GM23338 (cell line): ENCODE data around the gene GLIPR1. TPM values are rescaled to one million over a fixed set of nuclear protein-coding genes. Genes with fewer than 3 reads are reported as not detected.
"Not testable (repeated sequence)": the region's sequence is repeated elsewhere in the genome, so short reads cannot be mapped to it uniquely, and the experiment has no call there.

Experiments
- ATAC-seq: fragments of 200-7000 bp; cut with Tn5 transposase; 3 replicates; pipeline ENCODE4 v1.9.1; 2020
- DNase-seq: peaks from one replicate; pipeline ENCODE4 v3.0.0-alpha.2; 2015; ENCODE audit warnings: low spot score
- H2AFZ ChIP-seq: fragments of 200-600 bp; sonication (generic); 2 replicates; pipeline ENCODE4 v1.8.0; 2016; ENCODE audit warnings: antibody characterized with exemption, mild to moderate bottlenecking, moderate library complexity
- H3F3A ChIP-seq: fragments of 200-600 bp; sonication (generic); replicated peaks from 2 replicates; pipeline ENCODE4 v1.8.0; 2017; ENCODE audit warnings: antibody characterized with exemption, mixed run types, low read depth
- H3K27ac ChIP-seq: fragments of 200-600 bp; sonication (generic); 2 replicates; pipeline ENCODE4 v1.6.1; 2016; ENCODE audit warnings: low read depth
- H3K27me3 ChIP-seq: fragments of 200-600 bp; sonication (generic); 2 replicates; pipeline ENCODE4 v1.8.0; 2016; ENCODE audit warnings: mild to moderate bottlenecking, mixed run types, moderate library complexity; ENCODE audit not compliant: insufficient read depth
- H3K36me3 ChIP-seq: fragments of 200-600 bp; sonication (generic); 2 replicates; pipeline ENCODE4 v1.8.0; 2016; ENCODE audit warnings: mild to moderate bottlenecking; ENCODE audit not compliant: insufficient read depth
- H3K4me1 ChIP-seq: fragments of 200-600 bp; sonication (generic); 2 replicates; pipeline ENCODE4 v1.8.0; 2016; ENCODE audit warnings: mild to moderate bottlenecking, moderate library complexity; ENCODE audit not compliant: insufficient read depth
- H3K4me2 ChIP-seq: fragments of 200-600 bp; sonication (generic); 2 replicates; pipeline ENCODE4 v1.7.1; 2017; ENCODE audit warnings: mixed run types
- H3K4me3 ChIP-seq: fragments of 200-600 bp; sonication (generic); 2 replicates; pipeline ENCODE4 v1.6.1; 2016; ENCODE audit warnings: mixed run types
- H3K79me2 ChIP-seq: fragments of 200-600 bp; sonication (generic); replicated peaks from 2 replicates; pipeline ENCODE4 v1.8.0; 2017; ENCODE audit warnings: mild to moderate bottlenecking; ENCODE audit not compliant: insufficient read depth
- H3K9me2 ChIP-seq: fragments of 200-600 bp; sonication (generic); 2 replicates; pipeline ENCODE4 v1.8.0; 2017; ENCODE audit not compliant: insufficient read depth
- H4K20me1 ChIP-seq: fragments of 200-600 bp; sonication (generic); replicated peaks from 2 replicates; pipeline ENCODE4 v1.8.0; 2017; ENCODE audit warnings: mild to moderate bottlenecking; ENCODE audit not compliant: insufficient read depth
- H3K27ac Mint-ChIP-seq: 2 replicates; pipeline ENCODE4 v1.8.0; 2020; ENCODE audit warnings: inconsistent platforms, mild to moderate bottlenecking, moderate library complexity, mixed read lengths
- H3K27me3 Mint-ChIP-seq: 3 replicates; pipeline ENCODE4 v1.8.0; 2022; ENCODE audit warnings: low read depth, mild to moderate bottlenecking, moderate library complexity, mixed read lengths, inconsistent platforms; ENCODE audit not compliant: insufficient read depth, poor library complexity
- H3K36me3 Mint-ChIP-seq: 3 replicates; pipeline ENCODE4 v1.8.0; 2021; ENCODE audit warnings: low read depth, mild to moderate bottlenecking, inconsistent platforms, moderate library complexity, mixed read lengths
- H3K4me1 Mint-ChIP-seq: 3 replicates; pipeline ENCODE4 v1.8.0; 2020; ENCODE audit warnings: mild to moderate bottlenecking, inconsistent platforms, mixed read lengths
- H3K4me3 Mint-ChIP-seq: 3 replicates; pipeline ENCODE4 v1.8.0; 2021; ENCODE audit warnings: moderate library complexity, mild to moderate bottlenecking, inconsistent platforms, mixed read lengths
- H3K9me3 Mint-ChIP-seq: 3 replicates; pipeline ENCODE4 v1.8.0; 2020; ENCODE audit warnings: moderate library complexity, mild to moderate bottlenecking, inconsistent platforms, mixed read lengths
- ETS1 ChIP-seq: IDR thresholded peaks from 2 replicates; pipeline ENCODE4 v1.6.1; 2016; ENCODE audit warnings: antibody characterized with exemption
- EZH2phosphoT487 ChIP-seq: fragments of 200-600 bp; sonication (generic); IDR thresholded peaks from one replicate; pipeline ENCODE4 v1.8.1; 2018; ENCODE audit warnings: antibody characterized with exemption; ENCODE audit not compliant: unreplicated experiment
- JUNB ChIP-seq: IDR thresholded peaks from one replicate; pipeline ENCODE4 v1.6.1; 2016; ENCODE audit warnings: antibody characterized with exemption; ENCODE audit not compliant: unreplicated experiment
- NANOG ChIP-seq: IDR thresholded peaks from 2 replicates; pipeline ENCODE4 v1.6.1; 2016; ENCODE audit warnings: antibody characterized with exemption, borderline replicate concordance
- ZNF462 ChIP-seq: fragments of 250-450 bp; sonication (Bioruptor Pico); IDR thresholded peaks from 2 replicates; pipeline ENCODE4 v1.5.0; 2020; ENCODE audit warnings: mild to moderate bottlenecking, moderate library complexity
- polyA plus RNA-seq: library from polyadenylated mRNA; unstranded; fragments of >200 nt; fragmentation: Nextera tagmentation; extraction: Ambion mirVana; gene quantifications from 2 replicates; pipeline ENCODE4 v1.2.1, GENCODE V29; 2016
- total RNA-seq: library from RNA; depleted of rRNA; stranded (reverse); fragments of >200 nt; shearing (Covaris generic); gene quantifications from 2 replicates; pipeline ENCODE4 v1.2.3, GENCODE V29; 2014
- TF ChIP-seq, protein P1 (sequence below): IDR thresholded peaks from one replicate; pipeline ENCODE4 v1.6.1; 2018; ENCODE audit warnings: antibody characterized with exemption; ENCODE audit not compliant: unreplicated experiment
- TF ChIP-seq, protein P2 (sequence below), 2 experiments: fragments of 200-600 bp in 1 of 2; sonication (generic) in 1 of 2; conservative IDR thresholded peaks; 2 replicates each; pipeline versions ENCODE4 v1.5.1 to v1.6.1; 2016 to 2017; ENCODE audit warnings: antibody characterized with exemption in 2 of 2, low read depth in 2 of 2, mild to moderate bottlenecking in 2 of 2, moderate library complexity in 1 of 2

Gene GLIPR1
- total and polyA plus RNA-seq, 2 experiments from 2014 or later = 0.03 to 6.1 TPM

- Mint-ChIP-seq H3K4me1 (no peaks in the 10 kb centered on the region; the same call in 2 of the 3 replicates), H3K36me3 (peaks cover 19% of the 10 kb centered on the region), H3K27me3 (peaks cover 5% of the 10 kb centered on the region), H3K27ac (no peak overlapping the region), H3K4me3 (no peak overlapping the region), H3K9me3 (peaks cover 43% of the 10 kb centered on the region)
- TF ChIP-seq, protein P1, sequence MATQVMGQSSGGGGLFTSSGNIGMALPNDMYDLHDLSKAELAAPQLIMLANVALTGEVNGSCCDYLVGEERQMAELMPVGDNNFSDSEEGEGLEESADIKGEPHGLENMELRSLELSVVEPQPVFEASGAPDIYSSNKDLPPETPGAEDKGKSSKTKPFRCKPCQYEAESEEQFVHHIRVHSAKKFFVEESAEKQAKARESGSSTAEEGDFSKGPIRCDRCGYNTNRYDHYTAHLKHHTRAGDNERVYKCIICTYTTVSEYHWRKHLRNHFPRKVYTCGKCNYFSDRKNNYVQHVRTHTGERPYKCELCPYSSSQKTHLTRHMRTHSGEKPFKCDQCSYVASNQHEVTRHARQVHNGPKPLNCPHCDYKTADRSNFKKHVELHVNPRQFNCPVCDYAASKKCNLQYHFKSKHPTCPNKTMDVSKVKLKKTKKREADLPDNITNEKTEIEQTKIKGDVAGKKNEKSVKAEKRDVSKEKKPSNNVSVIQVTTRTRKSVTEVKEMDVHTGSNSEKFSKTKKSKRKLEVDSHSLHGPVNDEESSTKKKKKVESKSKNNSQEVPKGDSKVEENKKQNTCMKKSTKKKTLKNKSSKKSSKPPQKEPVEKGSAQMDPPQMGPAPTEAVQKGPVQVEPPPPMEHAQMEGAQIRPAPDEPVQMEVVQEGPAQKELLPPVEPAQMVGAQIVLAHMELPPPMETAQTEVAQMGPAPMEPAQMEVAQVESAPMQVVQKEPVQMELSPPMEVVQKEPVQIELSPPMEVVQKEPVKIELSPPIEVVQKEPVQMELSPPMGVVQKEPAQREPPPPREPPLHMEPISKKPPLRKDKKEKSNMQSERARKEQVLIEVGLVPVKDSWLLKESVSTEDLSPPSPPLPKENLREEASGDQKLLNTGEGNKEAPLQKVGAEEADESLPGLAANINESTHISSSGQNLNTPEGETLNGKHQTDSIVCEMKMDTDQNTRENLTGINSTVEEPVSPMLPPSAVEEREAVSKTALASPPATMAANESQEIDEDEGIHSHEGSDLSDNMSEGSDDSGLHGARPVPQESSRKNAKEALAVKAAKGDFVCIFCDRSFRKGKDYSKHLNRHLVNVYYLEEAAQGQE = no peak
- TF ChIP-seq ZNF462 (CRISPR knock-in tag) = no peak
- TF ChIP-seq NANOG = no peak
- TF ChIP-seq, protein P2, sequence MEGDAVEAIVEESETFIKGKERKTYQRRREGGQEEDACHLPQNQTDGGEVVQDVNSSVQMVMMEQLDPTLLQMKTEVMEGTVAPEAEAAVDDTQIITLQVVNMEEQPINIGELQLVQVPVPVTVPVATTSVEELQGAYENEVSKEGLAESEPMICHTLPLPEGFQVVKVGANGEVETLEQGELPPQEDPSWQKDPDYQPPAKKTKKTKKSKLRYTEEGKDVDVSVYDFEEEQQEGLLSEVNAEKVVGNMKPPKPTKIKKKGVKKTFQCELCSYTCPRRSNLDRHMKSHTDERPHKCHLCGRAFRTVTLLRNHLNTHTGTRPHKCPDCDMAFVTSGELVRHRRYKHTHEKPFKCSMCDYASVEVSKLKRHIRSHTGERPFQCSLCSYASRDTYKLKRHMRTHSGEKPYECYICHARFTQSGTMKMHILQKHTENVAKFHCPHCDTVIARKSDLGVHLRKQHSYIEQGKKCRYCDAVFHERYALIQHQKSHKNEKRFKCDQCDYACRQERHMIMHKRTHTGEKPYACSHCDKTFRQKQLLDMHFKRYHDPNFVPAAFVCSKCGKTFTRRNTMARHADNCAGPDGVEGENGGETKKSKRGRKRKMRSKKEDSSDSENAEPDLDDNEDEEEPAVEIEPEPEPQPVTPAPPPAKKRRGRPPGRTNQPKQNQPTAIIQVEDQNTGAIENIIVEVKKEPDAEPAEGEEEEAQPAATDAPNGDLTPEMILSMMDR (conservative IDR thresholded peaks at IDR 0.05; ENCODE audit: low read depth in 2 of 2) = no peak
- no peak for TF ChIP-seq JUNB
- no peak for TF ChIP-seq EZH2phosphoT487
- TF ChIP-seq ETS1 = no peak
- H3K4me1 ChIP-seq = no peaks in the 10 kb centered on the region
- H3K27ac ChIP-seq = no peak overlapping the region
- H2AFZ ChIP-seq = no peak overlapping the region
- no peak overlapping the region for H3K4me2 ChIP-seq
- no peaks in the 10 kb centered on the region for H3K79me2 ChIP-seq
- H3F3A ChIP-seq = no peaks in the 10 kb centered on the region
- H3K4me3 ChIP-seq = no peak overlapping the region
- DNase-seq = no peak
- no peaks in the 10 kb centered on the region; the same call in none of the 2 replicates for H3K36me3 ChIP-seq
- ATAC-seq = no peak
- H3K9me2 ChIP-seq = peaks cover 14% of the 10 kb centered on the region; the same call in 1 of the 2 replicates
- H4K20me1 ChIP-seq = no peaks in the 10 kb centered on the region
- H3K27me3 ChIP-seq = no peaks in the 10 kb centered on the region
These were observed 40.6 kb upstream of the GLIPR1 start for GRCh38 chr12:75439930-75440329.

- not testable (repeated sequence) for H3K27ac Mint-ChIP-seq, H3K36me3 Mint-ChIP-seq, H3K27me3 Mint-ChIP-seq, ATAC-seq, H3K4me1 Mint-ChIP-seq, H4K20me1 ChIP-seq, H3K79me2 ChIP-seq, H3K4me2 ChIP-seq, H3K4me1 ChIP-seq, DNase-seq, H3K27ac ChIP-seq, H2AFZ ChIP-seq, H3K27me3 ChIP-seq, H3F3A ChIP-seq, H3K4me3 Mint-ChIP-seq, H3K4me3 ChIP-seq, H3K36me3 ChIP-seq
- H3K9me3 Mint-ChIP-seq = peaks cover 25% of the 10 kb centered on the region
- peaks cover 14% of the 10 kb centered on the region; the same call in 1 of the 2 replicates for H3K9me2 ChIP-seq
These were observed 38.7 kb upstream of the GLIPR1 start for GRCh38 chr12:75441687-75442449.
